ENCODE results near the gene SH3PXD2A. TPM values are rescaled to one million over a fixed set of nuclear protein-coding genes. Genes with fewer than 3 reads are reported as not detected.
A peak's percentile ranks its signal among the peaks of the same experiment; 100 is the strongest.

The SH3PXD2A gene
- total and polyA plus RNA-seq, 9 of the 15 experiments (the other 6 are each of a cell fraction or from before 2014, with no cell fraction given), result 0.41 to 9.3 (median 2.5) TPM

GRCh38 chr10:103687172-103687571 is 168.2 kb downstream of the SH3PXD2A start:
- intact Hi-C loops (cut with micrococcal nuclease), result no loop called here
- in situ Hi-C loops (cut with MboI), result loop anchor here (5.0 kb wide), 1 partner anchor 85 kb away; no protein-coding TSS in a partner anchor
- no peaks in the 10 kb centered on the region for H3K27me3 ChIP-seq (ENCODE audit: control insufficient read depth in 2 of 2, insufficient read depth in 2 of 2, low read length in 2 of 2)
- ChIA-PET POLR2A (no interaction called here), CTCF (ENCODE audit: low intra/inter-chr PET ratio) (interaction anchor here (2.4 kb wide), 1 partner anchor 89 kb away, joined by 25 read pairs; no protein-coding TSS in a partner anchor)
- no peaks in the 10 kb centered on the region for H3K9me3 ChIP-seq (replicated peaks; ENCODE audit: control insufficient read depth, insufficient read depth, low read depth, low read length)
- DNase-seq (ENCODE audit: extremely low read depth in 1 of 4, low spot score in 3 of 4) (no peak), ATAC-seq (no peak), FAIRE-seq (no peak)
- no peaks in the 10 kb centered on the region for H3K9me1 ChIP-seq (ENCODE audit: control insufficient read depth, insufficient read depth, low read length)
- no peak overlapping the region for H2AFZ ChIP-seq (ENCODE audit: low read depth, low read length)
- H3K36me3 ChIP-seq (ENCODE audit: control insufficient read depth, insufficient read depth, low read length), result no peaks in the 10 kb centered on the region
- H3K4me3 ChIP-seq, result no peak overlapping the region
- H3K4me1 ChIP-seq (replicated peaks in 1 of 2; ENCODE audit: control insufficient read depth in 2 of 2, insufficient read depth in 2 of 2, low read length in 2 of 2), result peaks cover 15 to 21% of the 10 kb centered on the region in 2 experiments; a peak in 4 of 5 replicates
- H4K20me1 ChIP-seq (replicated peaks; ENCODE audit: control insufficient read depth, insufficient read depth, low read length), result no peaks in the 10 kb centered on the region; the same call in 1 of the 2 replicates
- 51% methylated on average over 4 of the region's 6 CpGs for WGBS (ENCODE audit: insufficient coverage, low coverage, missing lambda C conversion rate)
- H3K79me2 ChIP-seq (ENCODE audit: control insufficient read depth, insufficient read depth, low read length), result no peaks in the 10 kb centered on the region; the same call in 2 of the 3 replicates
- H3K4me2 ChIP-seq (ENCODE audit: insufficient read depth, low read length), result no peak overlapping the region
- TF ChIP-seq TFE3 (CRISPR knock-in tag; IDR thresholded peaks at IDR 0.05) (peak; percentile 45; the same call in 1 of the 2 replicates), HEY1 (CRISPR knock-in tag; IDR thresholded peaks at IDR 0.05; ENCODE audit: borderline replicate concordance) (no peak)
- no TSS peak for BruUV-seq (replicated peaks)
- no peak overlapping the region for H3K9ac ChIP-seq (ENCODE audit: insufficient read depth in 1 of 2, low read depth in 2 of 2, low read length in 2 of 2)
- H3K27ac ChIP-seq (ENCODE audit: extremely low read depth, low read depth, low read length), result no peak overlapping the region

Measured in K562 (cell line).